Common myeloid progenitor, CD34-positive (primary cell): ENCODE results near the gene ZSCAN25. TPM values are rescaled to one million over a fixed set of nuclear protein-coding genes. Genes with fewer than 3 reads are reported as not detected.
"Not testable (repeated sequence)": the region's sequence is repeated elsewhere in the genome, so short reads cannot be mapped to it uniquely, and the experiment has no call there.

Source experiments
- CTCF ChIA-PET: fragments of 350-600 bp; sonication (Branson Sonifier 250); formaldehyde crosslinking; loops from one replicate; lab custom pipeline; 2021; ENCODE audit warnings: antibody characterized with exemption; lab: Charles Lee
- POLR2A ChIA-PET: fragments of 350-600 bp; sonication (Branson Sonifier 250); formaldehyde crosslinking; loops from one replicate; lab custom pipeline; 2021; ENCODE audit warnings: antibody characterized with exemption; lab: Charles Lee
- DNase-seq, 3 donors: peaks; one replicate each; pipeline versions ENCODE4 v3.0.0 to v3.0.0-alpha.2; 2013
- H3K27ac ChIP-seq, 2 experiments: 1 replicate in 1 of 2; 2 replicates in 1 of 2; pipeline ENCODE4 v1.7.0; 2013; ENCODE audit warnings: inconsistent platforms in 2 of 2, low read length in 2 of 2, mild to moderate bottlenecking in 2 of 2, low read depth in 1 of 2, moderate library complexity in 1 of 2; ENCODE audit not compliant: severe bottlenecking in 2 of 2, insufficient read depth in 1 of 2, poor library complexity in 1 of 2
- H3K27me3 ChIP-seq, 5 experiments: replicated peaks in 2 of 5; 1 replicate in 3 of 5; 2 replicates in 2 of 5; pipeline versions ENCODE4 v1.6.1 to v1.7.0; 2013; ENCODE audit warnings: low read length in 4 of 5, mild to moderate bottlenecking in 2 of 5, moderate library complexity in 2 of 5, inconsistent platforms in 1 of 5; ENCODE audit not compliant: insufficient read depth in 5 of 5, control insufficient read depth in 4 of 5
- H3K36me3 ChIP-seq, 4 experiments: 1 replicate in 2 of 4; 2 replicates in 2 of 4; pipeline versions ENCODE4 v1.6.1 to v1.7.0; 2013; ENCODE audit warnings: low read length in 3 of 4, control low read depth in 1 of 4, mild to moderate bottlenecking in 1 of 4; ENCODE audit not compliant: control insufficient read depth in 4 of 4, insufficient read depth in 4 of 4
- H3K4me1 ChIP-seq, 4 experiments: 1 replicate in 3 of 4; 2 replicates in 1 of 4; pipeline versions ENCODE4 v1.6.1 to v1.7.1; 2013; ENCODE audit warnings: low read length in 3 of 4, mild to moderate bottlenecking in 3 of 4, control low read depth in 1 of 4, inconsistent platforms in 1 of 4, moderate library complexity in 1 of 4; ENCODE audit not compliant: control insufficient read depth in 4 of 4, insufficient read depth in 4 of 4; ENCODE audit errors: control extremely low read depth in 1 of 4
- H3K4me3 ChIP-seq, 7 experiments: 1 replicate in 4 of 7; 2 replicates in 3 of 7; pipeline versions ENCODE4 v1.5.1 to v1.7.0; 2013; ENCODE audit warnings: mild to moderate bottlenecking in 7 of 7, low read length in 6 of 7, moderate library complexity in 6 of 7, inconsistent platforms in 2 of 7, low read depth in 2 of 7, control low read depth in 1 of 7; ENCODE audit not compliant: insufficient read depth in 4 of 7, control insufficient read depth in 1 of 7; ENCODE audit errors: extremely low read depth in 1 of 7
- H3K9me3 ChIP-seq, 5 experiments: 1 replicate in 4 of 5; 2 replicates in 1 of 5; pipeline versions ENCODE4 v1.6.1 to v1.7.1; 2013; ENCODE audit warnings: low read length in 4 of 5, mild to moderate bottlenecking in 2 of 5, inconsistent platforms in 1 of 5, low read depth in 1 of 5, moderate library complexity in 1 of 5; ENCODE audit not compliant: control insufficient read depth in 4 of 5, insufficient read depth in 2 of 5; ENCODE audit errors: control extremely low read depth in 1 of 5
- WGBS: methylation state at CpG from one replicate; pipeline ENCODE4 v1.1.5; 2013; ENCODE audit not compliant: insufficient coverage; 5-methylcytosine and 5-hydroxymethylcytosine counted together
- polyA plus RNA-seq: library from polyadenylated mRNA; unstranded; fragments of 120-200 nt; gene quantifications from one replicate; pipeline ENCODE4 v1.2.1, GENCODE V29; 2013

ZSCAN25 gene
- 10.1 TPM for polyA plus RNA-seq

DNA sequence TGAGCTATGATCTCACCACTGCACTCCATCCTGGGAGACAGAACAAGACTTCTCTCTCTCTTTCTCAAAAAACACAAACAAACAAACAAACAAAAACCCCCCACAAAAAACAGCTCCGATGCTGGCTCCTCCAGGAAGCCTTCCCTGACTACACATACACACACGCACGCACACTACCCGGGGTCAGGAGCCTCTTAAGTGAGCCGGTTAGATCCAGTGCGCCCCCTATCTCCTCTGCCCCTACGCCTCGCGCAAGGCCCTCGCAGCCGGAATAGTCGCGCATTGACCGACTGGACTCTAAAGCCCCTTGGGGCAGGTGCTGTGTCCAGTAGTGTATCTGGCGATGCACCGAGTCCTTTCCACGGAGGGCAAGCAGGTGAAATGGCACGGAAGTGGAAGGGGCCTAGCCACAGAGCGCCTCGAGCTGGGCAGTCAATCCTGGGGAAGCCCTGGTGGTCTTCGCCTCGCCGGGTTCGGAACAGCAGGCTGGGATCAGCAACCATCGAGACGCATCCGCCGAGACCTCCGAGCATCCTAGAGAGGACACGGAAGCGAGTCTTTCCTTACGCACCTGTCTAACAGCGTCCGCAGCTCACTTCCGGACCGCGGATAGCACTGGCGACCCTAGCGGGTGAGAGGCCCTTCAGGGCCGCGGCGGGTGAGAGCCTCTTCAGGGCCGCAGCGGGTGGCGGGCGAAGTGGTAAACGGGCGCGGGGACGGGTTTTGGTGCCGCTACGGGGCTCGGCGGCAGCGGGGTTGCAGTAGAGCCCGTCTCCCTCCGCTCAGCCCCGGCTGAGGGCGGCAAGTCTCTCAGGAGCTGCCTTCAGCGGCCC, at the start of gene ZSCAN25:
ZSCAN25 (plus strand) TSS at position 588 of the 833 bp plus-strand sequence. CDS start 2,661 bp downstream, outside the sequence.
- WGBS, result under 1% methylated on average over 57 of the region's 60 CpGs
- ChIA-PET POLR2A (interaction anchor here (0.5 to 1.0 kb wide), 2 partner anchors 118 to 613 kb away, joined by 3 read pairs; no protein-coding TSS in a partner anchor), CTCF (interaction anchor here (0.7 to 2.4 kb wide), 3 partner anchors 13 to 38 kb away, joined by 3 to 7 read pairs (median 5); no protein-coding TSS in a partner anchor)
- H3K4me3 ChIP-seq, result peak within 1 kb of the TSS; percentile 89 to 97 (median 94)
- H3K27ac ChIP-seq, result peak within 1 kb of the TSS; percentile 61 to 91
- peak; percentile 93 to 95 (median 95) for DNase-seq
- H3K4me1 ChIP-seq, result peaks cover 6 to 17% (median 12%) of the 10 kb centered on the region in 4 experiments
- H3K27me3 ChIP-seq, result no peaks in the 10 kb centered on the region
- H3K36me3 ChIP-seq, result peaks cover 8 to 33% (median 26%) of the 10 kb centered on the region in 4 experiments
- peaks cover 0 to 2% (median 0%) of the 10 kb centered on the region in 5 experiments for H3K9me3 ChIP-seq

GRCh38 chr7:99568770-99569169, 48.0 kb upstream of the ZSCAN25 start:
- H3K36me3 ChIP-seq, result peaks cover 26 to 63% (median 46%) of the 10 kb centered on the region in 4 experiments
- H3K27ac ChIP-seq, DNase-seq, H3K4me3 ChIP-seq, H3K9me3 ChIP-seq, H3K4me1 ChIP-seq, POLR2A ChIA-PET, CTCF ChIA-PET, H3K27me3 ChIP-seq: not testable (repeated sequence)
- 100% methylated on average over 4 of the region's 7 CpGs for WGBS

- 96% methylated on average over 3 of the region's 3 CpGs for WGBS
- Histone ChIP-seq H3K27me3 (no peaks in the 10 kb centered on the region), H3K4me1 (no peaks in the 10 kb centered on the region), H3K27ac (no peak overlapping the region), H3K4me3 (no peak overlapping the region), H3K9me3 (no peaks in the 10 kb centered on the region), H3K36me3 (peaks cover 5 to 43% (median 29%) of the 10 kb centered on the region in 4 experiments)
- POLR2A ChIA-PET, result no interaction called here
- CTCF ChIA-PET, result interaction anchor here (1.0 to 1.5 kb wide), 2 partner anchors 13 to 46 kb away, joined by 4 to 6 read pairs; partner anchors contain the start of gene ZNF655
- DNase-seq, result no peak
These were observed 45.0 kb upstream of the ZSCAN25 start for GRCh38 chr7:99571768-99572167.

DNA sequence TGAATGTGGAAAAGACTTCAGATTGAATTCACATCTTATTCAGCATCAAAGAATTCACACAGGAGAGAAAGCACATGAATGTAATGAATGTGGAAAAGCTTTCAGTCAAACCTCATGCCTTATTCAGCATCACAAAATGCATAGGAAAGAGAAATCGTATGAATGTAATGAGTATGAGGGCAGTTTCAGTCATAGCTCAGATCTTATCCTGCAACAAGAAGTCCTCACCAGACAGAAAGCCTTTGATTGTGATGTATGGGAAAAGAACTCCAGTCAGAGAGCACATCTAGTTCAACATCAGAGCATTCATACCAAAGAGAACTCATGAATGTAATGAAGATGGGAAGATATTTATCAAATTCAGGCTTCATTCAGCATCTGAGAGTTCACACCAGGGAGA, 43.5 kb upstream of the ZSCAN25 start:
- H3K27ac ChIP-seq, result no peak overlapping the region
- H3K36me3 ChIP-seq, result peaks cover 5 to 43% (median 28%) of the 10 kb centered on the region in 4 experiments
- DNase-seq, result no peak
- H3K4me1 ChIP-seq, result no peaks in the 10 kb centered on the region
- CTCF ChIA-PET, result interaction anchor here (1.5 kb wide), 1 partner anchor 15 kb away, joined by 6 read pairs; the partner anchor contains the start of gene ZNF655
- H3K4me3 ChIP-seq, result no peak overlapping the region
- no peaks in the 10 kb centered on the region for H3K27me3 ChIP-seq
- no CpG with 5 or more reads among the region's 1 CpG for WGBS
- no peaks in the 10 kb centered on the region for H3K9me3 ChIP-seq
- POLR2A ChIA-PET, result interaction anchor here (0.8 to 1.1 kb wide), 2 partner anchors 15 to 337 kb away, joined by 3 to 4 read pairs; partner anchors contain the start of gene ZNF655

GRCh38 chr7:99576251-99576650, 40.5 kb upstream of the ZSCAN25 start:
- POLR2A ChIA-PET, result no interaction called here

GRCh38 chr7:99579281-99579955, 37.3 kb upstream of the ZSCAN25 start:
- ChIA-PET CTCF (interaction anchor here (0.8 to 1.8 kb wide), 4 partner anchors 9 to 53 kb away, joined by 3 to 9 read pairs (median 4); no protein-coding TSS in a partner anchor), POLR2A (interaction anchor here (0.5 to 1.2 kb wide), 2 partner anchors 20 to 89 kb away, joined by 3 read pairs; no protein-coding TSS in a partner anchor)
- H3K27ac ChIP-seq, result no peak overlapping the region
- 55% methylated on average over 5 of the region's 10 CpGs for WGBS
- peaks cover 0 to 2% (median 0%) of the 10 kb centered on the region in 4 experiments for H3K36me3 ChIP-seq
- H3K27me3 ChIP-seq, result peaks cover 0 to 7% (median 3%) of the 10 kb centered on the region in 5 experiments
- DNase-seq, result peak in 1 of 3 donors; percentile 19
- no peaks in the 10 kb centered on the region for H3K9me3 ChIP-seq
- H3K4me3 ChIP-seq, result peak overlapping the region in 6 of 7 experiments; percentile 54 to 84 (median 77)
- peaks cover 2 to 16% (median 11%) of the 10 kb centered on the region in 4 experiments for H3K4me1 ChIP-seq

More at GRCh38 chr7:99576251-99576650, 40.5 kb upstream of the ZSCAN25 start:
- peaks cover 2 to 16% (median 11%) of the 10 kb centered on the region in 4 experiments for H3K4me1 ChIP-seq
- WGBS, result 100% methylated on average over 2 of the region's 3 CpGs
- H3K27ac ChIP-seq, result no peak overlapping the region
- peaks cover 4 to 27% (median 16%) of the 10 kb centered on the region in 4 experiments for H3K36me3 ChIP-seq
- H3K27me3 ChIP-seq, result peaks cover 0 to 2% (median 0%) of the 10 kb centered on the region in 5 experiments
- no peak for DNase-seq
- no peak overlapping the region for H3K4me3 ChIP-seq
- CTCF ChIA-PET, result interaction anchor here (1.7 to 2.1 kb wide), 2 partner anchors 18 to 51 kb away, joined by 6 to 7 read pairs; partner anchors contain the start of gene ZNF655
- H3K9me3 ChIP-seq, result no peaks in the 10 kb centered on the region
